ENCODE measurements around the gene CABP2. TPM values are rescaled to one million over a fixed set of nuclear protein-coding genes. Genes with fewer than 3 reads are reported as not detected.
"Not testable (repeated sequence)": the region's sequence is repeated elsewhere in the genome, so short reads cannot be mapped to it uniquely, and the experiment has no call there.

The CABP2 gene
- total RNA-seq, 2 donors from 2014 or later, result not detected

GRCh38 chr11:67562963-67563704 lies 39.9 kb upstream of the CABP2 start:
- no peaks in the 10 kb centered on the region for H3K36me3 ChIP-seq
- peak overlapping the region; percentile 48 to 82 for H3K27ac ChIP-seq
- H3K4me1 ChIP-seq, result peaks cover 0 to 18% of the 10 kb centered on the region in 2 donors
- H3K27me3 ChIP-seq, result no peaks in the 10 kb centered on the region
- DNase-seq (ENCODE audit: low spot score), result no peak
- H3K4me3 ChIP-seq, result no peak overlapping the region
- no peak for TF ChIP-seq CTCF (IDR thresholded peaks at IDR 0.05)
- H3K9me3 ChIP-seq, result no peaks in the 10 kb centered on the region

- no peaks in the 10 kb centered on the region for H3K27me3 ChIP-seq
- H3K4me3 ChIP-seq, result no peak overlapping the region
- peaks cover 0 to 18% of the 10 kb centered on the region in 2 donors for H3K4me1 ChIP-seq
- no peaks in the 10 kb centered on the region for H3K9me3 ChIP-seq
- H3K36me3 ChIP-seq, result no peaks in the 10 kb centered on the region
- DNase-seq (ENCODE audit: low spot score), result no peak
- TF ChIP-seq CTCF (IDR thresholded peaks at IDR 0.05), result no peak
- H3K27ac ChIP-seq, result no peak overlapping the region
Measured at GRCh38 chr11:67561971-67562619, 38.8 kb upstream of the CABP2 start.

DNA sequence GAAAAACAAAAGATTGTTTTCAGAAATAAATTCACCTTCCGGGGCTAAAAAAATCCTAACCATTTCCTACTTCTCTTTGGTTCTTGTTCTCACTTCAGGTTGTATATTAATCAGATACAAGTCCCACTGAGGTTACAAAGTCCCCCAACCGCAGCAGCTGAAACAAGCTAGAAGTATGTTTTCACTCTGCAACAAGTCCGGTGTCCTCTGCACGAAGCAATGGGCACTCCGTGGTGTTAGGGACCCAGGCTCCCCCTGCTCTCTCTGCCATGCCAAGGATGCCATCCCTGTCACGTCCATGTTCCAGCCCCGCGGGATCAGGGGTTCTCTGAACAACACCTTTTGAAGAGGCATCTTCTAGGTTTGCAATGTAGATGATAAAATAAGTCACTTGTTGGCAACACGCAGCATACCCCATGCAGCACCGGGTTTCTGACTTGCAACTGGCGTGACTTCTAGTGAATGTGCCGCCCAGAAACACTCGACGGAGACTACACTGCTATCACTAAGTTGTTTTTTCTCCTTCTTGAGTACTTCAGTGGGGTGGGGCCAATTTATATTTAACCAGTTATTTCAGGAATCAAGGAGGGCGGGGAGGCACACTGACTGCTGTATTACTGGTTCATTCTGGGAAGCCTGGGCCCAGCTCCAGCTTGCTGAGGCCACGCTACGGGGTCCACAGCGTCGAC lies 35.0 kb upstream of the CABP2 start:
- no peak for DNase-seq (ENCODE audit: low spot score)
- peaks cover 0 to 7% of the 10 kb centered on the region in 2 donors for H3K4me1 ChIP-seq
- peak overlapping the region in 1 of 2 donors; percentile 9 for H3K4me3 ChIP-seq
- H3K36me3 ChIP-seq, result no peaks in the 10 kb centered on the region
- no peaks in the 10 kb centered on the region for H3K27me3 ChIP-seq
- H3K27ac ChIP-seq, result peak overlapping the region; percentile 51 to 78
- no peaks in the 10 kb centered on the region for H3K9me3 ChIP-seq
- TF ChIP-seq CTCF (IDR thresholded peaks at IDR 0.05), result no peak

DNA sequence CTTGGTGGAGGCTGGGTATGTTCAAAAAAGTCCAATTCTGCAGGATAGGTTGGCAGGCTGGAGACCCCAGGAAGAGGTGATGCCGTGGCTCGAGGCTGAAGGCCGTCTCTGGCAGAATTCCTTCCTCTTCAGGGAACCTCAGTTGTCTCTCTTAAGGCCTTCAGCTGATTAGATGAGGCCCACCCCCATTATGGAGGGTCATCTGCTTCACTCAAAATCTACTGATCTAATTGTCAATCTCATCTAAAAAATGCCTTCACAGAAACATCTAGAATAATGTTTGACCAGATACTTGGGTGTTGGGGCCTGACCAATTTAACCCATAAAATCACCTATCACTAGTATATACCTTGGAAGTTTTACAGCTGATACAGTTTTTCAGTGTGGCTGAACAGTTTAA lies 33.0 kb upstream of the CABP2 start:
- no peak for DNase-seq (ENCODE audit: low spot score)
- no peak overlapping the region for H3K27ac ChIP-seq
- no peaks in the 10 kb centered on the region for H3K9me3 ChIP-seq
- H3K27me3 ChIP-seq, result no peaks in the 10 kb centered on the region
- no peak overlapping the region for H3K4me3 ChIP-seq
- H3K36me3 ChIP-seq, result no peaks in the 10 kb centered on the region
- no peak for TF ChIP-seq CTCF (IDR thresholded peaks at IDR 0.05)
- H3K4me1 ChIP-seq, result no peaks in the 10 kb centered on the region

- DNase-seq (ENCODE audit: low spot score), result not testable (repeated sequence)
Measured at GRCh38 chr11:67551697-67552096, 28.5 kb upstream of the CABP2 start.

GRCh38 chr11:67551127-67551526 lies 27.9 kb upstream of the CABP2 start:
- no peak for TF ChIP-seq CTCF (IDR thresholded peaks at IDR 0.05)
- no peaks in the 10 kb centered on the region for H3K9me3 ChIP-seq
- H3K27ac ChIP-seq, result no peak overlapping the region
- DNase-seq (ENCODE audit: low spot score), result no peak
- H3K36me3 ChIP-seq, result no peaks in the 10 kb centered on the region
- H3K27me3 ChIP-seq, result no peaks in the 10 kb centered on the region
- no peak overlapping the region for H3K4me3 ChIP-seq
- no peaks in the 10 kb centered on the region for H3K4me1 ChIP-seq

More at GRCh38 chr11:67551697-67552096, 28.5 kb upstream of the CABP2 start:
- H3K4me3 ChIP-seq, H3K9me3 ChIP-seq, H3K36me3 ChIP-seq, H3K27ac ChIP-seq, H3K4me1 ChIP-seq, H3K27me3 ChIP-seq: not testable (repeated sequence)
